Smooth muscle cell (in vitro differentiated cells): ENCODE measurements around the gene MGAT4A. TPM values are rescaled to one million over a fixed set of nuclear protein-coding genes. Genes with fewer than 3 reads are reported as not detected.

ENCODE experiments used
- DNase-seq: peaks from one replicate; lab custom pipeline; 2025; ENCODE audit not compliant: unreplicated experiment; lab: John Stamatoyannopoulos, UW
- H2AFZ ChIP-seq: fragments of 200-600 bp; sonication (generic); 2 replicates; pipeline ENCODE4 v1.6.0; 2016; ENCODE audit warnings: antibody characterized with exemption, low read depth, mild to moderate bottlenecking
- H3F3A ChIP-seq: fragments of 200-600 bp; sonication (generic); 2 replicates; pipeline ENCODE4 v1.6.0; 2017; ENCODE audit warnings: antibody characterized with exemption, low read depth
- H3K27ac ChIP-seq: fragments of 200-600 bp; sonication (generic); 2 replicates; pipeline ENCODE4 v1.5.1; 2016; ENCODE audit warnings: low read depth, mild to moderate bottlenecking
- H3K27me3 ChIP-seq: fragments of 200-600 bp; sonication (generic); 2 replicates; pipeline ENCODE4 v1.6.1; 2016; ENCODE audit warnings: low read depth, mild to moderate bottlenecking
- H3K36me3 ChIP-seq: fragments of 200-600 bp; sonication (generic); 2 replicates; pipeline ENCODE4 v1.5.1; 2016; ENCODE audit warnings: low read depth
- H3K4me1 ChIP-seq: fragments of 200-600 bp; sonication (generic); 2 replicates; pipeline ENCODE4 v1.5.1; 2016; ENCODE audit warnings: low read depth
- H3K4me2 ChIP-seq: fragments of 200-600 bp; sonication (generic); 2 replicates; pipeline ENCODE4 v1.6.0; 2016; ENCODE audit warnings: mild to moderate bottlenecking
- H3K4me3 ChIP-seq: fragments of 200-600 bp; sonication (generic); 2 replicates; pipeline ENCODE4 v1.5.1; 2016; ENCODE audit warnings: mild to moderate bottlenecking
- H3K79me2 ChIP-seq: fragments of 200-600 bp; sonication (generic); 2 replicates; pipeline ENCODE4 v1.6.0; 2016; ENCODE audit warnings: low read depth, mild to moderate bottlenecking
- H3K9ac ChIP-seq: fragments of 200-600 bp; sonication (generic); 2 replicates; pipeline ENCODE4 v1.6.0; 2016; ENCODE audit warnings: low read depth
- H3K9me3 ChIP-seq: fragments of 200-600 bp; sonication (generic); replicated peaks from 2 replicates; pipeline ENCODE4 v1.5.1; 2016; ENCODE audit warnings: low read depth
- H4K20me1 ChIP-seq: fragments of 200-600 bp; sonication (generic); 2 replicates; pipeline ENCODE4 v1.6.0; 2016; ENCODE audit warnings: low read depth
- WGBS: methylation state at CpG from one replicate; pipeline ENCODE4 v1.1.7; 2016; ENCODE audit warnings: low lambda C conversion rate; 5-methylcytosine and 5-hydroxymethylcytosine counted together
- polyA plus RNA-seq: library from polyadenylated mRNA; unstranded; fragments of >200 nt; fragmentation: Nextera tagmentation; extraction: Ambion mirVana; gene quantifications from 2 replicates; pipeline ENCODE4 v1.2.1, GENCODE V29; 2016
- total RNA-seq: library from RNA; depleted of rRNA; stranded (reverse); fragments of >200 nt; gene quantifications from 2 replicates; pipeline ENCODE4 v1.2.3, GENCODE V29; 2014
- TF ChIP-seq, protein P1 (sequence below): fragments of 200-600 bp; sonication (generic); IDR thresholded peaks from 2 replicates; pipeline ENCODE4 v1.5.1; 2017; ENCODE audit warnings: borderline replicate concordance, mild to moderate bottlenecking, antibody characterized with exemption; ENCODE audit not compliant: insufficient read depth, poor library complexity, severe bottlenecking

The MGAT4A gene
- total and polyA plus RNA-seq, 2 experiments from 2014 or later = 1.4 to 8.9 TPM

DNA sequence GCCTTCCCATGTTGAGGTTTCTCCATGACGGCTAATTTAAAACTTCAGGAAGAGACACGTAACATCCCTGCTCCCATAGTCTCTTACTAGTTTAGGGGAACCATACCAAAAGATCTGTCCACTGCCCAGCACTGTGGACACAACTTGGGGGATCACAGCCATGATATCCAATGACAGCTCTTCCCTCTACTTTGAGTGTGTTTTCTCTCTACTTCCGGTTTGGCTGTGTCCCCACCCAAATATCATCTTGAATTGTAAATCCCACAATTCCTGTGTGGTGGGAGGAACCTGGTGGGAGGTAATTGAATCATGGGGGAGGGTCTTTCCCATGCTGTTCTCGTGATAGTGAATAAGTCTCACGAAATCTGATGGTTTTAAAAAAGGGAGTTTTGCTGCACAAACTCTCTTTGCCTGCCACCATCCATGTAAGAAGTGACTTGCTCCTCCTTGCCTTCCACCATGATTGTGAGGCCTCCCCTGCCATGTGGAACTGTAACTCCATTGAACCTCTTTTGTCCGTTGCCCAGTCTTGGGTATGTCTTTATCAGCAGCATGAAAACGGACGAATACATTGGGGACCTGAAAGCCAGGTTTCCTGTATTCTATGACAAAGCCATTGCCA is 1.6 kb upstream of the MGAT4A start:
- 94% methylated on average over 8 of the region's 8 CpGs for WGBS
- Histone ChIP-seq H3K9me3 (no peaks in the 10 kb centered on the region), H3K27ac (no peak overlapping the region), H3K36me3 (no peaks in the 10 kb centered on the region), H3K4me3 (peak overlapping the region; percentile 70), H3K79me2 (peaks cover 3% of the 10 kb centered on the region), H4K20me1 (no peaks in the 10 kb centered on the region), H3K9ac (no peak overlapping the region), H3K4me1 (peaks cover 5% of the 10 kb centered on the region), H3K4me2 (peak overlapping the region; percentile 96), H2AFZ (no peak overlapping the region), H3K27me3 (no peaks in the 10 kb centered on the region), H3F3A (peaks cover 12% of the 10 kb centered on the region)
- TF ChIP-seq, protein P1, sequence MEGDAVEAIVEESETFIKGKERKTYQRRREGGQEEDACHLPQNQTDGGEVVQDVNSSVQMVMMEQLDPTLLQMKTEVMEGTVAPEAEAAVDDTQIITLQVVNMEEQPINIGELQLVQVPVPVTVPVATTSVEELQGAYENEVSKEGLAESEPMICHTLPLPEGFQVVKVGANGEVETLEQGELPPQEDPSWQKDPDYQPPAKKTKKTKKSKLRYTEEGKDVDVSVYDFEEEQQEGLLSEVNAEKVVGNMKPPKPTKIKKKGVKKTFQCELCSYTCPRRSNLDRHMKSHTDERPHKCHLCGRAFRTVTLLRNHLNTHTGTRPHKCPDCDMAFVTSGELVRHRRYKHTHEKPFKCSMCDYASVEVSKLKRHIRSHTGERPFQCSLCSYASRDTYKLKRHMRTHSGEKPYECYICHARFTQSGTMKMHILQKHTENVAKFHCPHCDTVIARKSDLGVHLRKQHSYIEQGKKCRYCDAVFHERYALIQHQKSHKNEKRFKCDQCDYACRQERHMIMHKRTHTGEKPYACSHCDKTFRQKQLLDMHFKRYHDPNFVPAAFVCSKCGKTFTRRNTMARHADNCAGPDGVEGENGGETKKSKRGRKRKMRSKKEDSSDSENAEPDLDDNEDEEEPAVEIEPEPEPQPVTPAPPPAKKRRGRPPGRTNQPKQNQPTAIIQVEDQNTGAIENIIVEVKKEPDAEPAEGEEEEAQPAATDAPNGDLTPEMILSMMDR = no peak
- no peak for DNase-seq

DNA sequence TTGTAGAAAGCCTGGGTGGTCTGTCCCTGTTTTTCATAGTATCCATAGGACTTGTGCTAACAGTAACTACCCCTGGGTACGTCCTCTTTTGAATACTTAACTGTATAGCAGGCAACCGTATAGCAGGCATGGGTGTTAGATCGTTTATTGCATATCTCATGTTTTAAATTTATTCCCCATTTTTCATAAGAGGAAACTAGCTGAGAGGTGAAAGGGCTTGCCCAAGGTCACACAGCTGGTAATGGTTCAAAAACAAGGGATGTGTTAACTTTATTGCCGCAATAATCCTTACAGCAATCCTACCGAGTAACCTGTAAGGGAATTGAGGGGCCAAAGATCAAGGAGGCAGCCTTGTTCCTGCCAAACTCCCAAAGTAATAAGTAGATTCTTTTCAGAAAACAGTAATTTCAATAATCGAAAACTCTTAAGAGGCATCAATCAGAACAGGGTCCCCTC is 990 bp upstream of the MGAT4A start:
- peak overlapping the region; percentile 96 for H3K4me2 ChIP-seq
- TF ChIP-seq, protein P1 = no peak
- peaks cover 3% of the 10 kb centered on the region for H3K79me2 ChIP-seq
- H3F3A ChIP-seq = peaks cover 12% of the 10 kb centered on the region
- DNase-seq = no peak
- H3K36me3 ChIP-seq = no peaks in the 10 kb centered on the region
- peaks cover 5% of the 10 kb centered on the region for H3K4me1 ChIP-seq
- peaks cover 5% of the 10 kb centered on the region for H3K27me3 ChIP-seq
- no peaks in the 10 kb centered on the region for H3K9me3 ChIP-seq
- H3K27ac ChIP-seq = no peak overlapping the region
- no peaks in the 10 kb centered on the region for H4K20me1 ChIP-seq
- WGBS = 60% methylated on average over 6 of the region's 6 CpGs
- no peak overlapping the region for H3K9ac ChIP-seq
- peak overlapping the region; percentile 70 for H3K4me3 ChIP-seq
- H2AFZ ChIP-seq = peak overlapping the region; percentile 90

DNA sequence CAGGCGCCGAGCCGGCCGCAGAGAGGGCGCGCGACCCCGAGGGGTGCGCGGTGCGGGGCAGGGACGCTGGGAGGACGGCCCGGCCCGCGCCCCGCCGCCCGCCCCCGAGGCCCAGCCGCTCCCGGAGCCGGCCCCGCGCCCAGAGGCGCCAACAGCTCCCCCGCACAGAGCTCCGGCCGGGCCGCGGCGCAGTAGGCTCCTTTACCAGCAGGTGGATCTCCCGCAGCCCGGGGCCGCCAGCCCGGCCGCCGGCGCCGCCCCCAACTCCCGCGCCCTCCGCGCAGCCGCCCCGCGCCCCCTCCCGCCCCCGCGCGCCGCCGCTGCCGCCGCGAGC is 258 bp downstream of the MGAT4A start:
- Histone ChIP-seq H3K27me3 (peaks cover 8% of the 10 kb centered on the region), H2AFZ (no peak overlapping the region), H3K36me3 (no peaks in the 10 kb centered on the region), H4K20me1 (no peaks in the 10 kb centered on the region), H3K4me2 (peak overlapping the region; percentile 94), H3K4me1 (peaks cover 5% of the 10 kb centered on the region), H3K79me2 (peaks cover 3% of the 10 kb centered on the region), H3K9ac (no peak overlapping the region), H3K27ac (no peak overlapping the region), H3F3A (peaks cover 8% of the 10 kb centered on the region), H3K4me3 (peak overlapping the region; percentile 67), H3K9me3 (no peaks in the 10 kb centered on the region)
- no CpG with 5 or more reads among the region's 56 CpGs for WGBS
- TF ChIP-seq, protein P1 = peak; percentile 18
- DNase-seq = no peak

DNA sequence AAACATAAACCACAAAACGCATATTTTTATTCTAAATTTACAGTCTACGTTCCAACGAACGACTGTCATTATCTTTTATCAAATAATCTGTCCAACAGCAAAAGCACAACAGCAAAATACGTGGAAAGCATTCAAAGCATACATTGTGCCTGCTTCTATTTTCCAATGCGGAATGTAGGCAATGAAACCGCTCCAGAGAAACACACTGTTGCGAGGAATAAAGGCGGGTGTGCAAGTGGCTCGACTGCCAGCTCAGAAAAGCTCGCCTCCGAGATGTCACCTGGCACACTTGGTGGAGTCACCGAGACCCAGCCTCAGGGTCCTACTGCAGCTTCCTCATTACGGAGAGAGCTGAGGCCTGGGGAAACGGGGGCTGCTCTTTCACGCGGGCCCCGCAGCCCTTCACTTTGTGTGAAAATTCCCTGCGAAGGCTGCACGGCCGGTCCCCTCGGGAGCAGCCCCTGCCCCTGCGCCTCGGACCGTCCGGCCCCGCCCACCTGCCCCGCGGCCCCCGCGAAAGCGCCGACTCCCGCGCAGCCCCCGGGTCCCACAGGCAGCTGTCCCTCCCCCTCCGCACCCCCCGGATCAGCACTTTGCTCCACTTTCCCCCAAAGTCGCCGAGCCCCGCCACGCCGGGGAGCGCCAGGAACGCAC is 752 bp downstream of the MGAT4A start:
- peaks cover 8% of the 10 kb centered on the region for H3F3A ChIP-seq
- TF ChIP-seq, protein P1 = no peak
- peak overlapping the region; percentile 52 for H2AFZ ChIP-seq
- H3K4me1 ChIP-seq = peaks cover 4% of the 10 kb centered on the region
- peaks cover 8% of the 10 kb centered on the region for H3K27me3 ChIP-seq
- H3K9ac ChIP-seq = no peak overlapping the region
- H3K79me2 ChIP-seq = peaks cover 3% of the 10 kb centered on the region
- no peaks in the 10 kb centered on the region for H3K36me3 ChIP-seq
- no peak overlapping the region for H3K27ac ChIP-seq
- H4K20me1 ChIP-seq = no peaks in the 10 kb centered on the region
- H3K4me3 ChIP-seq = peak overlapping the region; percentile 67
- no peaks in the 10 kb centered on the region for H3K9me3 ChIP-seq
- peak overlapping the region; percentile 94 for H3K4me2 ChIP-seq
- no peak for DNase-seq
- 6% methylated on average over 43 of the region's 45 CpGs for WGBS
